Measurements from ENCODE around the gene SPTB.

SPTB gene

DNA sequence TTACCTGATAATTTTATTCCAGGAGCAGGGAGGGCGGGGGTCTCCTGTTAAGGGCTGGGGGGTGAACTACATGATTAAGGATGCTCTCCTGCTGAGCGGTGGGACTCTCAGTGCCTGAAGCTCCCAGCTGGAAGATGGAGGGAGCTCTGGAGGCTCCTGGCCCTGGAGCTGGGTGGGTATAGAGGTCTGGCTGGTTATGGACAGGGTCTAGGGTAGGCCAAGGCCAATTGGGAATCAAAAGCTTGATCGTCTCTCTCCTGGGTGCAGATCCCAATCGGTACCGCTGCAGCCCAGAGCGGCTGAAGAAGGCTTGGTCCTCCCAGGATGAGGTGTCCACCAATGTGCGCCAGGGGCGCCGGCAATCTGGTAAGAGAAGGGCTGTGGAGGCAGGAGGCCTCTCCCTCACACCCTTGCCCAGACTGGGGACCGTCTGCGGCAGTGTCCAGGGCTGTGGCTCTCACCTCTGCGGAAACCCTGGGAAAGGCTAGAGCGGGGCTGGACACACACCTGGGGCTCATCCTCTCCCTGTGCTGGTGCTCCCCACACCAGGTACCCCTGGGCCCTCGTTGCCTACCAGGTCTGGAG, 147.1 kb downstream of the SPTB start:
- in situ Hi-C loops (cut with MboI; ENCODE audit: low sequenced_read_pairs) = no loop called here

GRCh38 chr14:64732066-64732465, 147.6 kb downstream of the SPTB start:
- in situ Hi-C loops (cut with MboI; ENCODE audit: low sequenced_read_pairs) = no loop called here

- in situ Hi-C loops (cut with MboI; ENCODE audit: low sequenced_read_pairs) = no loop called here
These were observed 148.5 kb downstream of the SPTB start for GRCh38 chr14:64731141-64731581.

GRCh38 chr14:64730681-64731080, 149.0 kb downstream of the SPTB start:
- in situ Hi-C loops (cut with MboI; ENCODE audit: low sequenced_read_pairs) = no loop called here

DNA sequence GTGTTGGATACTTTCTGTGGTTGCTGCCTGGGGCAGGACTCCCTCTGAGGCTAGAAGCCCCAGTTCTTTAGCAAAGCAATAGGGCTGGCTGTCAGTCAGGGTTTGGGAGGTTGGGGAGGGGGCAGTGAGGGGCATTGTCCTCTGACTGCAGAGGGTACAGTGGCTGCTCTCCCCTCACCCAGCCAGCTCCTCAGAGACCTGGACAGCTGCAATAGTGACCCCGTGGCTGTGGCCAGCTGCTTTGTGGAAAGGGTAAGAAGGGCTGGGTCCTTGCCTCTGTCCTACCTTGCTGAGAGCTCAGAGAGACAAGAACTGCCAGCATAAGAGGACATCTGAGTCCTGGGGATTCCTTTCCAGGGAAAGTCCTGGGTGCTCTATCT, 149.7 kb downstream of the SPTB start:
- in situ Hi-C loops (cut with MboI; ENCODE audit: low sequenced_read_pairs) = no loop called here

GRCh38 chr14:64729386-64730060, 150.2 kb downstream of the SPTB start:
- in situ Hi-C loops (cut with MboI; ENCODE audit: low sequenced_read_pairs) = no loop called here

- in situ Hi-C loops (cut with MboI; ENCODE audit: low sequenced_read_pairs) = no loop called here
These were observed 150.9 kb downstream of the SPTB start for GRCh38 chr14:64728856-64729255.

GRCh38 chr14:64728106-64728505, 151.6 kb downstream of the SPTB start:
- in situ Hi-C loops (cut with MboI; ENCODE audit: low sequenced_read_pairs) = no loop called here

- in situ Hi-C loops (cut with MboI; ENCODE audit: low sequenced_read_pairs) = no loop called here
These were observed 152.1 kb downstream of the SPTB start for GRCh38 chr14:64727551-64728071.

DNA sequence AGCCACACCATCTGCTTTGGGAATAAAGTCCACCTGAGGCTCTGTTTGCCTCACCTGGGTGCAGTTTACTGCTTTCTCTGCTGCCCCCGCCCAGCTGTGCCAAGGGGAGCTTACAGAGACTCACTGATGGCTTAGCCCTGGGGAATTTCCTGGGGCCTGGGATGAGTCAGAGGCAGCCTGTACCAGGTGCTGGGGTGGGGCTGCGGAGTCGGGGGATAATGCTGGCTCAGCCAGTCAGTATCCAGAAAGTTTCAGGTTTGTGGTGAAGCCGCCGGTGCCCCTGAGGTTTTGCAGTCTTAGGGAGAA, 153.2 kb downstream of the SPTB start:
- in situ Hi-C loops (cut with MboI; ENCODE audit: low sequenced_read_pairs) = no loop called here

- in situ Hi-C loops (cut with MboI; ENCODE audit: low sequenced_read_pairs) = no loop called here
These were observed 153.7 kb downstream of the SPTB start for GRCh38 chr14:64725879-64726584.

- in situ Hi-C loops (cut with MboI; ENCODE audit: low sequenced_read_pairs) = no loop called here
These were observed 154.4 kb downstream of the SPTB start for GRCh38 chr14:64725261-64725815.

- in situ Hi-C loops (cut with MboI; ENCODE audit: low sequenced_read_pairs) = no loop called here
These were observed 155.2 kb downstream of the SPTB start for GRCh38 chr14:64724578-64724930.

GRCh38 chr14:64723691-64724577, 155.8 kb downstream of the SPTB start:
- in situ Hi-C loops (cut with MboI; ENCODE audit: low sequenced_read_pairs) = no loop called here

DNA sequence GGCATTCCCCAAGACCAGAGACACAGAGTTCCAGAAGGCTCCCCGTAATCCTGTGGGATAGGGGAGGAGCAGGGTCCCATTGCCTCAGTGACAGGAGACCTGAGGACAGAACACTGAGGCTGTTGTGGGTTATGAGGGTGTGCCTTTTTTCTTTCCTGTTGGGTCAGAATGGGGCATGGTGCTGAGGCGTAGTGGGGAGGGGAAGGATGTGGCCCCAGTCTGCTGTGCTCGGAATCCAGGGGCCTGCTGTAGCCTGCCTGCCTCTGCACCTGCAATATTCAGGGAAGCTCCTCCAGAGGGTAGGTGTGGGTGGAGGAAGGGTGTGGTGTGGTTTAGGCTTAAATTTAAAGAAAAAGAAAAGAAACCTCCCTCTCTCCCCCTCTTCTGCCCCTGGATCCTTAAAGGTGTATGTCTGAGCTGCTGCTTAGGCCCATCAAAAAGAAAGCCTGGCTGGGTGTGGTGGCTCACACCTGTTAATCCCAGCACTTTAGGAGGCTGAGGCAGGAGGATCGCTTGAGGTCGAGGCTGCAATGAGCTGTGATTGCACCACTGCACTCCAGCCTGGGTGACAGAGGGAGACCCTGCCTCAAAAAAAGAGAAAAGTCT, 156.8 kb downstream of the SPTB start:
- in situ Hi-C loops (cut with MboI; ENCODE audit: low sequenced_read_pairs) = no loop called here

- in situ Hi-C loops (cut with MboI; ENCODE audit: low sequenced_read_pairs) = no loop called here
These were observed 157.8 kb downstream of the SPTB start for GRCh38 chr14:64721899-64722298.

DNA sequence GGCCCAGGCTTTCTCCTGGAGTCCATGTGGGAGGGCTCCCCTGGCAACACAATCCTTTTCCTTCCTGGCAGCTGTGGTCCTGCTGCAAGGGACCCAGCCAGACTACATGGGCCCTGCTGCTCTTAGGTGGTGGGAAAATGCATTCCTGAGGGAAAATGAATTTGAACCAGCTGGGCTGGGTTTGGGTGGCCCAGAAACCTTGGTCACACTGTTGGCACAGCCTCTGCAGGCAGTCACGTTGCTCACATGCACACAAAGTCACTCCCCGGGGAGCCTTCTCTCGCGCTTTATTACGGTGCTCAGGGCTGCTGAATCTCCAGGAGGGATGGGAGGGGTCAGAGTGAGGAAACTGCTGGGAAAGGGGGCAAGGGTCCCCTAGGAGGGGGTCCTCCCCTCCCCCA, 158.3 kb downstream of the SPTB start:
- in situ Hi-C loops (cut with MboI; ENCODE audit: low sequenced_read_pairs) = no loop called here

DNA sequence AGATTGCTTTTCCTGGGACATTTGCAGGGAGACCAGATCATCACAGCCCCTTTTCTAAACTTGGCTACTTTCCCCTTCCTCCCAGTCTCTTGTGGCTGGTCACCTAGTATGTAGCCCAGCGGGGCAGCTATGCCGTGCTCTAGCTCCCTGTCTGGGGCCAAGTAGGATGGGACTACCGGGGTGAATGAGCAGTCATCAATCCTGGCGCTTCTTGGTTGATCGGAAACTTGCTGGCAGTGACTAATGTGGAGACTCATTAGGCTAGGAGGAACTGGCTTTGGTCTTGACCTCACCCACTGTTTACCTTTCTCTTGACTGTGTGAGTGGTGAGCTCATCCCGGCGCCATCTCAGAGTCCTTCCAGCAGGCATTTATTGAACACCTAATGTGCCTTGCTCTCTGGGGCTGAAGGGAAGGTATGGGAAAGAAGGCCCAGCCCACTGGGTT, 159.6 kb downstream of the SPTB start:
- in situ Hi-C loops (cut with MboI; ENCODE audit: low sequenced_read_pairs) = no loop called here

DNA sequence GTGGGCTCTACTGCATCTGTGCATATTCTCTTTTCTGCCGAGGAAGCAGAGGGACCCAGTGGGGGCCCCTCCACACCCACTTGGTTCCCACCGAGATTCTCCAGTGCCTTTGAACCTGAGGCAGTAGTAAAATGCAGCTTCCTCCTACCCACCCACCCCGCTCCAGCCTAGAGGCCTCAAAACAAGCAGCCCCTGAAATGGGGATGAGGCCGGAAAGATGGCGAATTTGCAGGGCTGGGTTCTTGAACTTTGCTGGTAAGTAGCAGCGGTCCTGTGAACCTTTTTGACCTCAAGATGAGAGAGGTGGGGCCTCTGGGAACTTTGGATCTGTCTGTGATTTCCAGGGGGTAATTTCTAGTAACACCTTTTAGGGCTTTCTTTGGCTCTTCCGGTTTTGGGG, 160.1 kb downstream of the SPTB start:
- in situ Hi-C loops (cut with MboI; ENCODE audit: low sequenced_read_pairs) = no loop called here

GRCh38 chr14:64718762-64719161, 160.9 kb downstream of the SPTB start:
- in situ Hi-C loops (cut with MboI; ENCODE audit: low sequenced_read_pairs) = no loop called here

- in situ Hi-C loops (cut with MboI; ENCODE audit: low sequenced_read_pairs) = no loop called here
These were observed 161.8 kb downstream of the SPTB start for GRCh38 chr14:64717870-64718269.
